Measurements from ENCODE around the gene TFF1. TPM values are rescaled to one million over a fixed set of nuclear protein-coding genes. Genes with fewer than 3 reads are reported as not detected.
A peak's percentile ranks its signal among the peaks of the same experiment; 100 is the strongest.

The TFF1 gene
- total and polyA plus RNA-seq, 11 donors = not detected

DNA sequence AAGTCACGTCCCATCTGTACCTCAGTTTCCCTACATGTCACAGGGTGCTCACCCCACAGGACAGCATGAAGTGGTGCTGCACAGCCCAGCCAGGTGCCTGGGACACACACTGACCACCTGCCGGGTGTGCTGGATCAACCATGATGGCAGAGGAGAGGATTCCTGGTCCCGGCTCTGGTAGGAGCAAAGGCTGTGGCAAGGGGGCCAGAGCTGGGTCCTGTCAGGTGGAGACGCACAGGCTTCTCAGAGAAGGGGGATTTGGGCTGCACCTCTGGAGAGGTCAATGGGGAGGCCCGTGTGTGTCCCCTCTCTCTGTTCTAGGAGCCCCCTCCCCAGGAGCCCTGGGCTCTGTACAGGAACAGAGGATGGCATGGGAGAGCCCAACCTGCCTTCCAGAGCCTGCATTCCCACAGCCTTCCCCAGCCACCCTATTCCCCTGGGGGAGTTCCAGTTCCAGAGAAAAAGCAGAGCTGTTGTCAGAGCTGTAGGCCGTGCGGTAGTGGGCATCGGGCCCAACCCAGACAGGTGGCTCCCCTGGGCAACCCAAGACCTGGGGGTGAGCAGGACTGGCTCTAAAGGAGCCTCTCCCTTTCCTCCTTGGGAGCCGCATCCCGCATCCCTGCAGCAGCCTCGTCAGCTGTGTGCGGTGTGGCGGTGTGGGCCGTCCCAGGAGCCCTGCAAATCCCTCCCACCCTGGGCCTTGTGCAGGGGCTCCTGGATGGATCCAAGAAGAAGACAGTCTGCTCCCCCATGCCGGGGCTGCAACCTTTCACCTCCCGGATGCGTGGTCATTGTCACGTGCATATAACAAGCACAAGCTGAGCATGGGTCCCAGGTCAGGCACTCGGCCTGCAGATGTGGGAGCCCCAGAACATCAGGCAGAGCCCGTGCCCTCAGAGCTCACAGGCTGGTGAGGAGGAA lies 48.2 kb downstream of the TFF1 start:
- 79 to 86% (median 85%) methylated on average over 19 to 20 of the region's 20 CpGs for WGBS, 4 donors
- H3K27ac ChIP-seq = no peak overlapping the region
- no peaks in the 10 kb centered on the region for H3K36me3 ChIP-seq
- H3K4me1 ChIP-seq = peaks cover 0 to 12% (median 7%) of the 10 kb centered on the region in 12 donors
- no peaks in the 10 kb centered on the region for H3K9me3 ChIP-seq
- TF ChIP-seq POLR2A (IDR thresholded peaks at IDR 0.05) = no peak
- TF ChIP-seq, protein P1, sequence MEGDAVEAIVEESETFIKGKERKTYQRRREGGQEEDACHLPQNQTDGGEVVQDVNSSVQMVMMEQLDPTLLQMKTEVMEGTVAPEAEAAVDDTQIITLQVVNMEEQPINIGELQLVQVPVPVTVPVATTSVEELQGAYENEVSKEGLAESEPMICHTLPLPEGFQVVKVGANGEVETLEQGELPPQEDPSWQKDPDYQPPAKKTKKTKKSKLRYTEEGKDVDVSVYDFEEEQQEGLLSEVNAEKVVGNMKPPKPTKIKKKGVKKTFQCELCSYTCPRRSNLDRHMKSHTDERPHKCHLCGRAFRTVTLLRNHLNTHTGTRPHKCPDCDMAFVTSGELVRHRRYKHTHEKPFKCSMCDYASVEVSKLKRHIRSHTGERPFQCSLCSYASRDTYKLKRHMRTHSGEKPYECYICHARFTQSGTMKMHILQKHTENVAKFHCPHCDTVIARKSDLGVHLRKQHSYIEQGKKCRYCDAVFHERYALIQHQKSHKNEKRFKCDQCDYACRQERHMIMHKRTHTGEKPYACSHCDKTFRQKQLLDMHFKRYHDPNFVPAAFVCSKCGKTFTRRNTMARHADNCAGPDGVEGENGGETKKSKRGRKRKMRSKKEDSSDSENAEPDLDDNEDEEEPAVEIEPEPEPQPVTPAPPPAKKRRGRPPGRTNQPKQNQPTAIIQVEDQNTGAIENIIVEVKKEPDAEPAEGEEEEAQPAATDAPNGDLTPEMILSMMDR (IDR thresholded peaks at IDR 0.05) = no peak
- peaks cover 0 to 7% (median 0%) of the 10 kb centered on the region in 9 donors for H3K27me3 ChIP-seq
- DNase-seq (no peak), ATAC-seq (no peak)
- intact Hi-C loops (cut with DNase I) = loop anchor here in 3 of 10 donors (10.0 kb wide), 1 partner anchor 127 kb away; no protein-coding TSS in a partner anchor
- H3K4me3 ChIP-seq = no peak overlapping the region

DNA sequence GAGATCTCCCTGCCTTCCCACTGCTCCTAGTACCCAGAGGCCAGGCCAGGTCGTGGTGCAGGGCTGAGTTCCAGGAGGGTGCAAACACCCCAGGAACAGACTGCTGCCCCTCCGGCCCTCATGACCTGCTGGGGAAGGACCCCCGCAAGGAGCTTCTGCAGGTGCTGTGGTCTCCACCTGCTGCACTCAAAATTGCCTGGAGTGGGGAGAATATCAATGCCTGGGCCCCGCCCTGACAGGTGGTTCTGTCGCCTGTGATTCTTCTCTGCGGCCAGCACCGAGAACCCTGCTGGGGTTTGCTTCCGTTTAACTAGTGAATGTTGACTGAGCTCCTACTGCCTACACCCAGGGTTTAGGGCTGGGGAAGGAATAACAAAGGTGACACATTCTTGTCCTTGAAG lies 49.0 kb downstream of the TFF1 start:
- WGBS, 4 donors = 77 to 86% (median 80%) methylated on average over 6 to 8 of the region's 8 CpGs
- Histone ChIP-seq H3K4me1 (peaks cover 0 to 15% (median 9%) of the 10 kb centered on the region in 12 donors), H3K36me3 (no peaks in the 10 kb centered on the region), H3K27me3 (no peaks in the 10 kb centered on the region), H3K9me3 (no peaks in the 10 kb centered on the region), H3K4me3 (no peak overlapping the region), H3K27ac (no peak overlapping the region)
- intact Hi-C loops (cut with DNase I) = loop anchor here in 3 of 10 donors (10.0 kb wide), 1 partner anchor 127 kb away; no protein-coding TSS in a partner anchor
- no peak for ATAC-seq
- no peak for DNase-seq
- TF ChIP-seq, protein P1 (IDR thresholded peaks at IDR 0.05) = no peak
- no peak for TF ChIP-seq POLR2A (IDR thresholded peaks at IDR 0.05)

GRCh38 chr21:42316891-42317290 lies 49.4 kb downstream of the TFF1 start:
- Histone ChIP-seq H3K4me1 (peaks cover 0 to 20% (median 9%) of the 10 kb centered on the region in 12 donors), H3K4me3 (no peak overlapping the region), H3K27me3 (no peaks in the 10 kb centered on the region), H3K9me3 (no peaks in the 10 kb centered on the region), H3K27ac (no peak overlapping the region), H3K36me3 (no peaks in the 10 kb centered on the region)
- DNase-seq = no peak
- WGBS, 4 donors = 91 to 93% (median 91%) methylated on average over 12 to 16 of the region's 16 CpGs
- no peak for ATAC-seq
- intact Hi-C loops (cut with DNase I) = loop anchor here in 3 of 10 donors (10.0 kb wide), 1 partner anchor 128 kb away; no protein-coding TSS in a partner anchor
- TF ChIP-seq, protein P1 (IDR thresholded peaks at IDR 0.05) = no peak
- no peak for TF ChIP-seq POLR2A (IDR thresholded peaks at IDR 0.05)

DNA sequence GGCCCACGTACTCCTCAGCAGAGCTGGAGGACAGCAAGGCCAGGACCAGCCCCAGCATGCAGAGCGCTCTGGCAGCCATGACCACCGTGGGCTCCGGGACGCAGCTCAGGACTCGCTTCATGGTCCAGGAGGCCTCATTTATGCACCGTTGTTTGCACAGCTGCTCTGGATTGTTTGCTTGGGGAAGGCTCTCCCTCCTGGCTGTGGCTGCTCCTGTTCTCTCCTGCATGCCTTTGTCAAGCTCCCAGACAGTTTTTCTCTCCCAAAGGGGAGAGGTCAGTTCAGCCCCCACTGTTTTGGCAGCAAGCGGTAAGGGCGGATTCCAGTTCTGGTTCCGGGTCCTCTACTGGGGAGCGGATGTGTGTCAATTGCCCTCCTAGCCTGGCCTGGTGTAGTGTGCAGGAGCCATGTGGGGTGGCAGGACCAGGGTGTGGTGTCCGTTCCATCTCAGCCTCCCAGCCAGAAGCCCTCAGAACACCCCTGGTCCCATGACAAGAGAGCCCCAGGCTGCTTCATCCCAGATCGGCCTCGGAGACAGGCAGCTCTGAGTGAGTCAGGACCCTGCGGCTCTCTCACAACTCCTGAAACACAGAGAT lies 50.9 kb downstream of the TFF1 start, which contains the start of gene TFF3:
TFF3 (minus strand) TSS at position 114 of the 596 bp plus-strand sequence; CDS start at position 79, 35 bp downstream.
- Histone ChIP-seq H3K27me3 (no peaks in the 10 kb centered on the region), H3K9me3 (no peaks in the 10 kb centered on the region), H3K27ac (peak within 1 kb of the TSS in 3 of 12 donors; percentile 10 to 16 (median 13)), H3K4me1 (peaks cover 0 to 22% (median 9%) of the 10 kb centered on the region in 12 donors), H3K4me3 (peak within 1 kb of the TSS in 1 of 12 donors; percentile 21), H3K36me3 (no peaks in the 10 kb centered on the region)
- intact Hi-C loops (cut with DNase I) = loop anchor here in 3 of 10 donors (10.0 kb wide), 1 partner anchor 129 kb away; no protein-coding TSS in a partner anchor
- TF ChIP-seq, protein P1 (IDR thresholded peaks at IDR 0.05) = no peak
- no peak for TF ChIP-seq POLR2A (IDR thresholded peaks at IDR 0.05)
- 70 to 80% (median 76%) methylated on average over 8 to 15 of the region's 15 CpGs for WGBS, 4 donors
- DNase-seq (peak in 1 of 5 donors; percentile 42), ATAC-seq (peak; percentile 31 to 86 (median 40))
